GM19351 (cell line): ENCODE results near the gene IQCF2.
"Not testable (repeated sequence)": the region's sequence is repeated elsewhere in the genome, so short reads cannot be mapped to it uniquely, and the experiment has no call there.

Experiments used
- ATAC-seq: cut with Tn5 transposase; IDR thresholded peaks from one replicate; pipeline ENCODE4 v1.9.1; 2021; ENCODE audit warnings: mild to moderate bottlenecking, moderate library complexity; ENCODE audit not compliant: unreplicated experiment

Gene IQCF2

GRCh38 chr3:51875501-51875900, 14.1 kb downstream of the IQCF2 start, which contains the start of gene IQCF5:
Gene IQCF5 (minus strand): TSS chr3:51875601. CDS start chr3:51875531, 70 bp downstream.
- no peak for ATAC-seq

GRCh38 chr3:51876186-51876585, 14.8 kb downstream of the IQCF2 start:
- no peak for ATAC-seq

DNA sequence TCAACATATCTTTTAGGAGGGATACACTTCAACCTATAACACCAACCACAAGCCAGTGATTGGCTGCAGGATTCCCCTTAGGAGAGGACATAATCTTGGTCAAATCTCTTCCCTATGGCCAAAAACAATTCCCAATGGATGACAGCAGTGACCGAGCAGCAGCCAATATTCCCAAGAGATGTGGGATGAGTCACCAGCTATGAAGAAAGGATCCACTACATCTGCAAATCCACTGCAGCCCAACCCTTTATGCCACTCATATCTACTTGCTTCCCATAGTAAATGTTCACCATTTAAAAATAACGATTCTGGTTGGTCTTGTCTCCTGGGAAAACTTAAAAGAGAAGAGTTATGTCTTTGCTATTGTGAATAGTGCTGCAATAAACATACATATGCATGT, 18.5 kb downstream of the IQCF2 start:
- no peak for ATAC-seq

DNA sequence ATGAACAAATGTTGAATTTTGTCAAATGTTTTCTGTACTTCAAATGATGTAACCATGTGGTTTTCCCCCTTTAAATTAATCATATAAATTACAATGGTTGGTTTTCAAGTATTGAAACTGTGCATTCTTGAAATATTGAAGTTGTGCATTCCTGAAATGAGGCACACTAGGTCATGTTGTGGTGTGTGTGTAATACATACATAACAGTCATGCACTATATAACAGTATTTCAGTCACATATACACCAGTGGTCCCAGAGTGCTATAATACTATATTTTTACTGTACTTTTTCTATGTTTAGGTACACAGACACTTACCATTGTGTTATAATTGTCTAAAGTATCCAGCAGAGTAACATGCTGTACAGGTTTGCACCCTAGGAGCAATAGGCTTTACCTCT, 25.0 kb downstream of the IQCF2 start:
- no peak for ATAC-seq

- no peak for ATAC-seq
These were observed 26.2 kb downstream of the IQCF2 start for GRCh38 chr3:51887620-51888019.

DNA sequence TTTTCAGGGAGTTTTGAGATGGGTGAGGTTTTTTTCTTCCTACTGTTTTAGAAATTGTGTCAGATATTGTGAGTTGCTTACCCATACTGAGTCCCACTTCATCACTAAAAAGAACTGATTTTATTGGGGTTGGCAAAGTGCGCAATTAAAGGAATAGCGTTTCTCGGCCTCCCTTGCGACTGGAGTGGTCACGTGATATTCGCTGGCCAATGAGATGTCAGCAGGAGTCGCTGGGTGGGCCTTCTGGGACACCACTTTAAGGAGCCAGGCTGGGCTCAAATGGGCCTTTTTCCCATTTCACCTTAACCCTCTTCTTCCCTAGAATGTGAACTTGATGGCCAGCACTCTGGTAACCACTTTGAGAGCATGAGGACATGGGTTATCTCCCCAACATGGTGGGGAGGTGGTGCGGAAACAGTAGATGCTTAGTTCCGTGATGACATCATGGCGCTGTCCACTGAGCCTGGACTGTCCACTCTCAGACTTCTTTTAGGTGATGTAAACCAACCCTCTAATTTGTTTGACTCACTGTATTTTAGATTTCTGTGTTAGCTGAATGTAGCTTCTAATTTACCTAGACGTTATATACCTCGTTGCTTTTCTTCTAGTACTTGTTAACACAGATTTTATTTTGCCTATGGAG, 27.2 kb downstream of the IQCF2 start:
- ATAC-seq = no peak

DNA sequence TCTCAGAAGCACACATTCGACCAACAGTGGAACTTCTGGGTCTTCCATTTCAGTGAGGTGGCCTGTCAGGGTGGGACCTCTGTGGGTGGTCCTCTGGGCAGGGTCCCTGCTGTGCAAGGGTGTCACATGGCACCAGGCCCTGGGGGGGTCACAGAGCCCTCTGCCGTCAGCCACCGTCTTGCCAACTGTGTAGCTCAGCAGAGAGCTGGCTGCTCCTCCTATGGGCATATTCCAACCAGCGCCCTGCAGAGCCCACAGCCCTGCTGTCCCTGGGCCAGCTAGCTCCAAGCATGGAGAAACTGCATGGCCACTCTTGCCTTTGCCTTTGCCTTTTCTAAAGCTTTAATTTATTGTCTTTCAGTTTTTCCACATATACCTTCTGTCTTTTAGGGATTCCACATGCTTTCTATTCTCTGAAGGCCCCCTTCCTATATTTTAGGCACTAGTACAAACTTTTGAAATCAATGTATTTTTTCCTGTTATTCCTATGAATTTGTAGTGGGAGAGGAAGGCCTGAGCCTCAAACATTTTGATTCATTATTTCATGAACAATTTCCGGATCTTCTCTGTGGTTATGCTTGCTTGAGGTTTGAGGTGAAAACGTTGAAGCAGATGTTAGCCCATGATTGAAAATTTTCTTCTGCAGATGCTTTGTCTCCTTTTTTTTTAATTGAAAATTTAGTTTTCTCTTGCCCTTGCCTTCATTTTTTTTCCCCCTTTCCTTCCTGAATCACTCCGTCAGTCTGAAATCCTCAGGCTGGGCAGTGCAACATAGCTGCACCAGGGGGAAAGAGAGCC, 30.0 kb downstream of the IQCF2 start:
- no peak for ATAC-seq

DNA sequence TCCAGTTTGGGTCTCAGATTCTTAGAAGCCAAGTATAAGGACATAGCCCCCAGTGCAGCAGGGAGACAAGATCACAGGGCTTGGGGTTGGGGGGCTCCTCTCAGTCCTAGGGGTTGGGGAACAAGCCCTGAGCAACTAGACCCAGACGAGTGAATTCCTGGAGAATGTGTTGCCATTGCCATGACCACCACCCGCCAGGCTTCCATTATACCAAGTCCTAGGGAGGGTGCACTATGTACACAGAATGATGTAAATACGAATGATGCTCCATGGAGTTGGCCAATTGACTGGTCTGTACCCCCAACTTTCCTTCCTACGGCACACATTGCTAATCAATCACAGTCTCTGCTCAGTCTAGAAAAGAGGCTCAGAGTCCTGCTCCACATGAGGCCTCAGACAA, 33.0 kb downstream of the IQCF2 start:
- no peak for ATAC-seq

DNA sequence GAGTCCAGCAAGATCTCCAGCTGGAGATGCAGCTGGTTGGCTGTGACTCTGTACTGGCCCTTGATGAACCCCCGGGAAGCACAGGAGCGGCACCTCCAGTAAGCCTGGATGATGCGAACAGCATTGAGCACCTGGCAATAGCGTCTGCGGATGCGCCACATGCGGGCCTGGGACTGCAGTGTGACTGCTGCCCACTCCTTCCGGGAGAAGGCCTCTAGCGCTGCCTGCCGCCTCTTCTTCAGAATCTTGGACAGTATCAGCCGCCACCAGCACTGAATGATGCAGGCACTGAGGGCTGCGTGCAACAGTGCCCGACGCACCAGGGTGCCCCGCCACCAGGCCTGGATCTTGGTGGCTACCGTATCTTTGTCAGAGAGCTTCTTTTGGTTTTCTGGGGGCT, 33.5 kb downstream of the IQCF2 start:
- no peak for ATAC-seq

GRCh38 chr3:51896607-51897305, 35.3 kb downstream of the IQCF2 start:
- no peak for ATAC-seq

DNA sequence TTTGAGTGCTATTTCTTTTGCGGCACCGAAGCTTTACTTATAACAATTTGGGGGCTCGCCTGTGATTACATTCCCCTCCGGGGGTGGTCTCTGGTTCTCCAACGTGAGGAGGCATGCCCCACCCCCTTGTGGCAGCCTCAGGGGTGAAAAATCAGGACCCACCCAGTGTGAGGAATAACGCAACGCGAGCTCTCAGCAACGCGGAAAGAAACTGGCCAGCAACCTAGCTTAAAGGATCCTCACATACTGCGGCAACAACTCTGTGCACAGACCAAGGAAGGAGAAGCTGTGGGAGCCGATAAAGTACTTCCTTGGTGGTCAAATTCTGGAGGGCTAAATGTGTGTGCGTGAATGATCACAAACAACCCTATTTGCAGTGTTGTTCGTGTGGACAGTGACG, 36.0 kb downstream of the IQCF2 start:
- ATAC-seq = no peak

DNA sequence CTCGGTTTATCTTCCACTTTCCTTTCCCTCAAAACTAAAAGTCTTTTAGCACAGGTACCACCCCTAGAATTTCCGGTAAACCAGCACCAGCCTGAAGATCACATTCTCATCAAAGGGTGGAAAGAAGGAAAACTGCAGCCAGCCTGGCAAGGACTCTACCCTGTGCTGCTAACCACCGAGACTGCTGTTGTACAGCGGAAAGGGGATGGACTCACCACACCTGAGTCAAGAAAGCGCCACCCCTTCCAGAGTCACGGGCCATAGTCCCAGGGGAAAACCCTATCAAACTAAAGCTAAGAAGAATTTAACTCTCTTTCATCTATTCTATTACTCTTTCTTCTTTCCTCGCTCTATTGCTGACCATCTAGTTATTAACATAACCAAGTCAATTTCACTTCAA, 38.6 kb downstream of the IQCF2 start:
- not testable (repeated sequence) for ATAC-seq

- not testable (repeated sequence) for ATAC-seq
These were observed 40.9 kb downstream of the IQCF2 start for GRCh38 chr3:51902361-51902760.

GRCh38 chr3:51904034-51904823, 42.8 kb downstream of the IQCF2 start:
- no peak for ATAC-seq

DNA sequence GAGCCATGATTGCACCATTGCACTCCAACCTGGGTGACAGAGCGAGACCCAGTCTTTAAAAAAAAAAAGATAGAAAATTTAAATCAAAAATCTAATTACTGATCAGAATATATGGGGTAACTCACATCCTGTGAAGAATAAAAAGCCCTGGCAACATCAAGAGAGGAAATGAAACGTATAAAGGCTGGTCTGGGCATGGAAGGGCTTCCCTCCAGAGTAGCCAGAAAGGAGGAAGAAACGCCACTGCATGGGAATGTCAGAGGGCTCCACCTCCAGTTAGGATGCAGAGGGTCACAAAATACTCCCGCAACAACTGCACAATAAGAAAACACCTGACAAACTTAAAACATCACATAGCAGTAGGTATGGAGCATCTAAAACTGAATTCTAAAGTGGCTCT, 46.6 kb downstream of the IQCF2 start:
- no peak for ATAC-seq
